ENCODE results near the gene HSD17B2.

Gene HSD17B2

GRCh38 chr16:82050909-82051357, 15.9 kb downstream of the HSD17B2 start:
- DNase-seq = no peak

GRCh38 chr16:82051656-82052055, 16.6 kb downstream of the HSD17B2 start:
- DNase-seq = no peak

DNA sequence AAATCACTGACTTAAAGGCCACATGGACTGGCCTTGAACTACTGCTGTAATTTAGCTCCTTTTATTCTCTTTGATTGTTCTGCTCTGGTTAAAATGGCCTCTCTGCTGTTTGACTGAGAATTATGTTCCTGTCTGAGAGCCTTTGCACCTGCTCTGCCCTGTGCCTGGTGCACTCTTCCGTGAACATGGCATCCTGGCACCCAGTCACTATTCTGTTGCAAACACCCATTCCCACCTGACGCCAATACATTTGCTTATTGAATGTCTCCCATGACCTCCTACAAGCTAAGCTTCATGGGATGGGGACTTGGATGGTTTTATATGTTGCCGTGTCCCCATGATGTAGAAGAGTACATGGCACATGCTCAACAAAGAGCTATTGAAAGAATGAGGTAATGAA, 20.1 kb downstream of the HSD17B2 start:
- DNase-seq = no peak

DNA sequence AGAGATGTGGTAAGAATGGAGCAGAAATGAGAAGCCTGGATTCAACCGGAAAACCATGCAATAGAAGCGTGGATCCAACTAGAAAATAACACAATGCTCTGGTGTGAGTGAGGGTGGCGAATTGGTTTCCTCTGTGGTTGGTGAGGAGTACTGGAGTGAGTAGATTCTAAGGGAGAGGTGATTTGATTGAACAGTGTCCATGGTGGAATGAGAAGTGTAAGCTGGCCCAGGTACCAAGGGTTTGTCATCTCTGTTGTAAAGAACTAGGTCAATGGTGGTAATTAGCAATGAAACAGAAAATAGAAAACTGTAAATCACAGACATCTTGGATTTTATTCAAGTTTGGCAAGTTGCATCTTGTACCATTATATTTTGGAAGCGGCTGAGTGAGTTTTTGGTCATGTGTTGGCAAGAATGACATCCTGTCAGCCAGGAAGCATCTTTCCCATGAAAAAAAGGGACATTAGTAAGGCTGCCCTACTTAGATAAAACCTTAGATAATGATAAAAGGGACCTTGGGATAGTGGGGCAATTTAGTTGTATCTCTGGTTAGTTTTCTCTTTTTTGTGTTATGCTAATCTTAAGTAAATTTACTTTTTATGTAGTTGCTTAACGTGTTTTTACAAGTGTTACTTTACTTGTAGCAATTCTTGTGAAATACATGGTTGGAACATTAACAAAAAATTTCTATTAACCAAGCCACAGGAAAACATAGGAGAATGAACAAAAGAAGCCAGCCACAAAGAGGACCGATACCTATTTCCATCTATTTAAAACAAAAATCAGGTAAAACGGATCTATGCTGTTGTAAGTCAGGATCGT, 20.9 kb downstream of the HSD17B2 start:
- DNase-seq = no peak

- no peak for DNase-seq
Observed at GRCh38 chr16:82056550-82056896, 21.5 kb downstream of the HSD17B2 start.

- no peak for DNase-seq
Observed at GRCh38 chr16:82059161-82059982, 24.3 kb downstream of the HSD17B2 start.

DNA sequence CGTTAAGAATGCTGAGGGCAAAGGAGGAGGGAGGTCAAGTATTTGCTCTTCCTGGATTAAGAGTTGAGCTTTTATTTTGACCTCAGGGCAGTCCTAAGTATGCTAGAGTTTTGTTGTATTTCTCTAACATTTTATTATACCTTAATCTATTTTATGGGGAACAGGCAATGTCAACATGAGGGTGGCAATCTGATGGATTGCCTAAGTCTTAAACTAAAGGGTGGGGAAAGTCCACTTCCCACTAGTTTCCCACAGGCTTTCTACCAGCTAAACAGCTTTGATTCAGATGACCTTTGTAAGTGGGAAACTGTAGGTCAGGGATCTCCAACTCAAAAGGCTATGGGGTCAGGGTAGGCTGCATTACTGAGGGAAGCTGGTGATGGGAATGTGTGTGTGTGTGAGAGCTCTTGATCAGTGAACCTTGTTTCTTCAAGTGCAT, 24.9 kb downstream of the HSD17B2 start:
- no peak for DNase-seq

- no peak for DNase-seq
Observed at GRCh38 chr16:82061861-82062525, 26.9 kb downstream of the HSD17B2 start.

GRCh38 chr16:82062645-82063058, 27.6 kb downstream of the HSD17B2 start:
- no peak for DNase-seq

GRCh38 chr16:82063456-82064082, 28.5 kb downstream of the HSD17B2 start:
- no peak for DNase-seq

- DNase-seq = no peak
Observed at GRCh38 chr16:82067042-82067803, 32.2 kb downstream of the HSD17B2 start.

DNA sequence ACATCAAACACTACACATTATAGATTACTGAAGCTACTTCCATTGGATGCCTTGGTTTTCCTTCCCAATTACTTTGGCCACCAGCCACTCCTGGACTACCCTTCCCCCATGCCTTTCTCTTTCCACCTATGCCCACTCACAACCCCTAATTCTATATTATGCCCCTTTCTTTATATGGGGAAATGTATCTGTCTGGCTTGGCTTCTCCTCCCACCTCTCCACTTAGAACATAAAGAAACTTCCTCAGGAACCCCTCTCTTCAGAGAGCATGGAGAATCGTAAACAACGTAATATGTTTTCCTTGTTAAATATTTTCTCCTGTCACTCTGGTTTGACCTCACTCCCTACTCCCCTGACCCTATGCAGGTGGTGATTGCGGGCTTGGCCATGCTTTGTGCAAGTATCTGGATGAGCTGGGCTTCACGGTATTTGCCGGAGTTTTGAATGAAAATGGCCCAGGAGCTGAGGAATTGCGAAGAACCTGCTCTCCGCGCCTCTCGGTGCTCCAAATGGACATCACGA, 32.8 kb downstream of the HSD17B2 start:
- DNase-seq = no peak

DNA sequence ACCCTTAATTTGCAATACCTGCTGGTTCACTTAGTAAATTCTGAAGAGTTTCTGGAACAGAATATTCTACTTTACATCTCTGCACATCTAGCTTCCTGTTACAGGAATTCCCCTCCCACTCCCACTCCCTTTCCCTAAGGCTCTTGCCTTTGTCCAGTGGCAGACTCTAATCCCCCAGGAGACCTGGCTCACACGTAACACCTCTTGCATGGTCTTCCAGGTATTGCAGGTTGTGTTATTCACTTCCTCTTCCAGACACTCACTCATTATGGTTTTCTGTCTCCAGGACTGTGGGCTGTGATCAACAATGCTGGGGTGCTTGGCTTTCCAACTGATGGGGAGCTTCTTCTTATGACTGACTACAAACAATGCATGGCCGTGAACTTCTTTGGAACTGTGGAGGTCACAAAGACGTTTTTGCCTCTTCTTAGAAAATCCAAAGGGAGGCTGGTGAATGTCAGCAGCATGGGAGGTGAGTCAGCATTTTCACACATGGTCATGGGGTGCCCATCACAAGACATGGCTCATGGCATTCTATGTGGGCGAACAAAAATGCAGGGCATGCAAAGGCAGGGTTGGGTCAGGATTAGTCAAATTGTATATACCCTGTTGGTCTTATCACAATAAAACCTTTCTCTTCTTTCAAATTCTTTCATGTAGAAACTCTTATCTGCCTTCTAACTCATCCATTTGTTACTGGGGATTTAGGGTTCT, 35.8 kb downstream of the HSD17B2 start:
- DNase-seq = no peak

DNA sequence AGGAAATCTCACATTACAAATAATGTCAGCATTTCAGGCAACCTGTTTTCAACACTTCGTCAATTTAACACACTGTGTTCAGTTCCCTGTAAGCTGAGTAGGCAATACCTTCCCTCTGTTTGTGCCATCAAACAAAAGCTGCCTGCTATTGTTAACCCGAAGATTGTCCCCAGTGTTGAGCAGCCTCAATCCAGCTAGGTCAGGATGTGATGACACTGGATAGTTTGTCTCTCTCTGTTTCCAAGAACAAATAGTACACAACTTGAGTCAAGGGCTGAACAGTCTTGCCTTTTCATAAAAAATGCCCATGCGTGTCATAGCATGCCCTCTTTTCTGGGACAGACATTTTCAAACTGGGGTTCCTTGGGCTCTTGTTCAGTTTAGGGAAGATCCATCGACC, 36.4 kb downstream of the HSD17B2 start:
- no peak for DNase-seq

DNA sequence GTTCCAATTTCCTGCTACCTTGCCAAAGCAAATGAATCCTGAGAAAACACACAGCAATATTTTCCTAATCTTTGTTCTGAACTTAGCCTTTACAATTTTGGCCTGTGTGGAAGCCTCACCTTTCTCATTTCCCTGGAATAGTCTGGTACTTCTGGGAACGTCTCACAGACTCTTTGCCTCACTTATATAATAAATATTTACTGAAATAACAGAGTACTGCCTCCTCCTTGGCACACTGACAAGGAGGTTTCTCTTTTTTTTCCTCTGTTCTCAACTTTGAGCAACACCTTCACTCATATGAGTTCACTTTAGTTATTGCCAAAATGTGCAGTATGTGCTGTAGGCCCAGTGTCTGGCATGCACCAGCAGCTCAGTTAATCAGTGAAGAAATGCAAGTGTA, 37.3 kb downstream of the HSD17B2 start:
- no peak for DNase-seq

- no peak for DNase-seq
Observed at GRCh38 chr16:82074019-82074558, 39.0 kb downstream of the HSD17B2 start.

GRCh38 chr16:82078125-82078524, 43.1 kb downstream of the HSD17B2 start:
- no peak for DNase-seq

DNA sequence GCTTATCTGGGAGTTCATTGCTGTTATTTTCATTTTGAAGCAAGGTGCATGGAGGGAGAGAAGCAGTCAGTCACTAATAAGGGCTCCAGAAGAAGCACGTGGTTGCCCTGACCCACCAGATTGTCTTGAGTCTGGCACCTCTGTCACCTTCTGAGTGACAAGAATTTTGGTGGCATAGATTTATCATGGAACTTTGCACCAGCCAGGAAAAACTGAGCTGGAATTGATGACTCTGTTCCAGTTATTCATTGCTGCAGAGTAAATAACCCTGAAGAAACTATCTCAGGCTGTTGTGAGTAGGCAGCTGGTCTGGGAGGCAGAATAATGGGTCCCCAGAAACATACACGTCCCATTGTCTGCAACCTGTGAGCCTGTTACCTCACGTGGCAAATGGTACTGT, 44.8 kb downstream of the HSD17B2 start:
- no peak for DNase-seq

GRCh38 chr16:82081264-82081663, 46.2 kb downstream of the HSD17B2 start:
- DNase-seq = no peak

GRCh38 chr16:82082097-82082496, 47.0 kb downstream of the HSD17B2 start:
- DNase-seq = no peak

Data from activated CD4-positive, alpha-beta T cell treated with anti-CD3 and anti-CD28 coated beads for 1 hour (primary cell).